Tibial nerve (tissue), 4 donors: ENCODE results near the gene SYK.

ENCODE experiments used
- EP300 ChIP-seq, 2 donors: sonication (generic); formaldehyde crosslinking; IDR thresholded peaks; one replicate each; pipeline ENCODE4 v1.6.1; 2017; ENCODE audit warnings: antibody characterized with exemption in 2 of 2, mild to moderate bottlenecking in 1 of 2
- POLR2A ChIP-seq, 2 donors: fragments of 450-650 bp; IDR thresholded peaks; one replicate each; pipeline ENCODE4 v1.6.1; 2017; ENCODE audit warnings: antibody characterized with exemption in 2 of 2, mild to moderate bottlenecking in 2 of 2, moderate library complexity in 2 of 2
- TF ChIP-seq, protein P1 (sequence below), 5 experiments: fragments of 200-600 bp in 3 of 5; fragments of 450-650 bp in 2 of 5; sonication (generic) in 3 of 5; IDR thresholded peaks; one replicate each; pipeline ENCODE4 v1.5.1; 2016 to 2019; ENCODE audit warnings: antibody characterized with exemption in 5 of 5, mild to moderate bottlenecking in 3 of 5, moderate library complexity in 2 of 5

DNA sequence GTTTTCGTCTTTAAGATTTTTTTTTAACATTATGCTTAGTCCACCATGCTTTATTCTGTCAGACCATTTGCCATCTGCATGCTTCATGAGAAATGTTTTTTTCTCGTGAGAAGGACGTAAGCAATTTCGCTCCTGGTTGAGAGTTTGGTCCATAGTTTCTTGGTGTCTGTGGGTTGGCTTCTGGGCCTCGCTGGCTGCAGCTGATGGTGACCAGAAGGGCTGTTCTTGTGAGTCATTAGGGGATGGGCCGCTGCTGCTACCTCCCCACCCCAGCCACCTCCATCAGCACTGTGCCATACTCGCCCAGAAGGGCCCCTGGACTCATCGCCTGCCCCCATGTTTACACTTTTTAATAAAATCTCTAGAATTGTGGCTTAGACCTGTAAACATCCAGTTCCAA lies 11.4 kb downstream of the SYK start:
- TF ChIP-seq, protein P1, sequence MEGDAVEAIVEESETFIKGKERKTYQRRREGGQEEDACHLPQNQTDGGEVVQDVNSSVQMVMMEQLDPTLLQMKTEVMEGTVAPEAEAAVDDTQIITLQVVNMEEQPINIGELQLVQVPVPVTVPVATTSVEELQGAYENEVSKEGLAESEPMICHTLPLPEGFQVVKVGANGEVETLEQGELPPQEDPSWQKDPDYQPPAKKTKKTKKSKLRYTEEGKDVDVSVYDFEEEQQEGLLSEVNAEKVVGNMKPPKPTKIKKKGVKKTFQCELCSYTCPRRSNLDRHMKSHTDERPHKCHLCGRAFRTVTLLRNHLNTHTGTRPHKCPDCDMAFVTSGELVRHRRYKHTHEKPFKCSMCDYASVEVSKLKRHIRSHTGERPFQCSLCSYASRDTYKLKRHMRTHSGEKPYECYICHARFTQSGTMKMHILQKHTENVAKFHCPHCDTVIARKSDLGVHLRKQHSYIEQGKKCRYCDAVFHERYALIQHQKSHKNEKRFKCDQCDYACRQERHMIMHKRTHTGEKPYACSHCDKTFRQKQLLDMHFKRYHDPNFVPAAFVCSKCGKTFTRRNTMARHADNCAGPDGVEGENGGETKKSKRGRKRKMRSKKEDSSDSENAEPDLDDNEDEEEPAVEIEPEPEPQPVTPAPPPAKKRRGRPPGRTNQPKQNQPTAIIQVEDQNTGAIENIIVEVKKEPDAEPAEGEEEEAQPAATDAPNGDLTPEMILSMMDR (IDR thresholded peaks at IDR 0.05) = no peak
- TF ChIP-seq EP300 (IDR thresholded peaks at IDR 0.05) (no peak), POLR2A (IDR thresholded peaks at IDR 0.05) (no peak)
